ENCODE data around the gene PHACTR3. TPM values are rescaled to one million over a fixed set of nuclear protein-coding genes. Genes with fewer than 3 reads are reported as not detected.
"Not testable (repeated sequence)": the region's sequence is repeated elsewhere in the genome, so short reads cannot be mapped to it uniquely, and the experiment has no call there.

The PHACTR3 gene
- total and polyA plus RNA-seq, 7 experiments from 2014 or later, result 0.49 TPM; not detected in 6

DNA sequence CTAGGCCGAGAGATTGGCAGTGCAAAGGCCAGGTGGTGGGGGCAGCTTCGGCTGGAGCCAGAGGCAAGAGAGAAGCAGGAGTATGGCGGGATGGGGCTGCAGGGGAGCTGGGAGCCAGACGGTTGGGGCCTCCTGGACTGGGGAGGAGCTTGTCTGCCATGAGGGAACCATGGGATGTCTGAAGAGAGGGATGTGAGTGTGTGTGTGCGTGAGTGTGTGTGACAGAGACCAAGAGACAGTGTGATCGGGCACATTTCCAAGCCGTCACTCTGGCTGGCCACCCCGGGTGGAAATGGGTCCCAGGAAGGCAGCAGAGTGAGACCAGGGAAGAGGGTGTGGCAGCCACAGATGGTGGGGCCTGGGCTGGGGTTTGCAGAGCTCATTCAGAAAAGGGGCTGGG, 13.8 kb downstream of the PHACTR3 start:
- DNase-seq, result no peak
- no peak overlapping the region for H3K27ac ChIP-seq (ENCODE audit: low read depth, low read length)
- no peaks in the 10 kb centered on the region for H3K4me1 ChIP-seq (ENCODE audit: control insufficient read depth in 2 of 2, insufficient read depth in 2 of 2, low read length in 2 of 2)
- Mint-ChIP-seq H3K36me3 (no peaks in the 10 kb centered on the region), H3K27me3 (peaks cover 2 to 38% (median 29%) of the 10 kb centered on the region in 5 donors), H3K9me3 (peaks cover 0 to 1% (median 0%) of the 10 kb centered on the region in 11 donors), H3K4me1 (no peaks in the 10 kb centered on the region), H3K4me3 (no peak overlapping the region), H3K27ac (no peak overlapping the region)
- ATAC-seq, result no peak
- intact Hi-C loops (cut with micrococcal nuclease), result no loop called here
- no peak overlapping the region for H3K4me3 ChIP-seq (ENCODE audit: low read length)
- ChIA-PET CTCF (interaction anchor here (0.7 kb wide), 1 partner anchor 112 kb away, joined by 3 read pairs; no protein-coding TSS in a partner anchor), POLR2A (no interaction called here)
- no peaks in the 10 kb centered on the region for H3K36me3 ChIP-seq (ENCODE audit: control insufficient read depth in 2 of 3, insufficient read depth in 3 of 3, low read length in 3 of 3)
- no peaks in the 10 kb centered on the region for H3K27me3 ChIP-seq (ENCODE audit: control insufficient read depth in 2 of 2, insufficient read depth in 2 of 2, low read length in 2 of 2)
- no peaks in the 10 kb centered on the region for H3K9me3 ChIP-seq (ENCODE audit: control insufficient read depth in 2 of 3, low read length in 3 of 3)

GRCh38 chr20:59618585-59618984, 14.2 kb downstream of the PHACTR3 start:
- H3K36me3 Mint-ChIP-seq; H3K9me3 Mint-ChIP-seq; H3K4me3 Mint-ChIP-seq; H3K4me1 ChIP-seq (ENCODE audit: control insufficient read depth in 2 of 2, insufficient read depth in 2 of 2, low read length in 2 of 2); POLR2A ChIA-PET; DNase-seq; H3K4me3 ChIP-seq (ENCODE audit: low read length); intact Hi-C loops (cut with micrococcal nuclease); ATAC-seq; H3K27me3 ChIP-seq (ENCODE audit: control insufficient read depth in 2 of 2, insufficient read depth in 2 of 2, low read length in 2 of 2); H3K27ac ChIP-seq (ENCODE audit: low read depth, low read length); H3K9me3 ChIP-seq (ENCODE audit: control insufficient read depth in 2 of 3, low read length in 3 of 3); H3K27ac Mint-ChIP-seq; H3K4me1 Mint-ChIP-seq; H3K36me3 ChIP-seq (ENCODE audit: control insufficient read depth in 2 of 3, insufficient read depth in 3 of 3, low read length in 3 of 3): not testable (repeated sequence)
- peaks cover 2 to 38% (median 29%) of the 10 kb centered on the region in 5 donors for H3K27me3 Mint-ChIP-seq
- CTCF ChIA-PET, result interaction anchor here (0.7 kb wide), 1 partner anchor 112 kb away, joined by 3 read pairs; no protein-coding TSS in a partner anchor

- no peak overlapping the region for H3K27ac Mint-ChIP-seq
- no peaks in the 10 kb centered on the region for H3K27me3 ChIP-seq (ENCODE audit: control insufficient read depth in 2 of 2, insufficient read depth in 2 of 2, low read length in 2 of 2)
- POLR2A ChIA-PET, result no interaction called here
- peaks cover 0 to 1% (median 0%) of the 10 kb centered on the region in 11 donors for H3K9me3 Mint-ChIP-seq
- CTCF ChIA-PET, result no interaction called here
- peaks cover 2 to 43% (median 29%) of the 10 kb centered on the region in 5 donors for H3K27me3 Mint-ChIP-seq
- ATAC-seq (no peak), DNase-seq (no peak)
- H3K4me1 ChIP-seq (ENCODE audit: control insufficient read depth in 2 of 2, insufficient read depth in 2 of 2, low read length in 2 of 2), result no peaks in the 10 kb centered on the region
- no peak overlapping the region for H3K27ac ChIP-seq (ENCODE audit: low read depth, low read length)
- no peaks in the 10 kb centered on the region for H3K9me3 ChIP-seq (ENCODE audit: control insufficient read depth in 2 of 3, low read length in 3 of 3)
- intact Hi-C loops (cut with micrococcal nuclease), result no loop called here
- H3K4me3 Mint-ChIP-seq, result no peak overlapping the region
- no peaks in the 10 kb centered on the region for H3K36me3 ChIP-seq (ENCODE audit: control insufficient read depth in 2 of 3, insufficient read depth in 3 of 3, low read length in 3 of 3)
- H3K4me3 ChIP-seq (ENCODE audit: low read length), result no peak overlapping the region
- H3K4me1 Mint-ChIP-seq, result no peaks in the 10 kb centered on the region
- no peaks in the 10 kb centered on the region for H3K36me3 Mint-ChIP-seq
Observed at GRCh38 chr20:59620860-59621505, 16.6 kb downstream of the PHACTR3 start.

GRCh38 chr20:59622496-59622895, 18.2 kb downstream of the PHACTR3 start:
- DNase-seq (no peak), ATAC-seq (no peak)
- H3K9me3 ChIP-seq (ENCODE audit: control insufficient read depth in 2 of 3, low read length in 3 of 3), result no peaks in the 10 kb centered on the region
- ChIA-PET CTCF (no interaction called here), POLR2A (no interaction called here)
- H3K4me3 ChIP-seq (ENCODE audit: low read length), result no peak overlapping the region
- no peaks in the 10 kb centered on the region for H3K27me3 ChIP-seq (ENCODE audit: control insufficient read depth in 2 of 2, insufficient read depth in 2 of 2, low read length in 2 of 2)
- H3K4me1 Mint-ChIP-seq, result no peaks in the 10 kb centered on the region
- peaks cover under 1 to 42% (median 17%) of the 10 kb centered on the region in 5 donors for H3K27me3 Mint-ChIP-seq
- H3K27ac Mint-ChIP-seq, result no peak overlapping the region
- no peaks in the 10 kb centered on the region for H3K36me3 Mint-ChIP-seq
- H3K36me3 ChIP-seq (ENCODE audit: control insufficient read depth in 2 of 3, insufficient read depth in 3 of 3, low read length in 3 of 3), result no peaks in the 10 kb centered on the region
- no peak overlapping the region for H3K27ac ChIP-seq (ENCODE audit: low read depth, low read length)
- no peaks in the 10 kb centered on the region for H3K4me1 ChIP-seq (ENCODE audit: control insufficient read depth in 2 of 2, insufficient read depth in 2 of 2, low read length in 2 of 2)
- peaks cover 0 to 5% (median 0%) of the 10 kb centered on the region in 11 donors for H3K9me3 Mint-ChIP-seq
- intact Hi-C loops (cut with micrococcal nuclease), result no loop called here
- H3K4me3 Mint-ChIP-seq, result no peak overlapping the region

- Histone ChIP-seq H3K27ac (ENCODE audit: low read depth, low read length) (no peak overlapping the region), H3K4me3 (ENCODE audit: low read length) (no peak overlapping the region), H3K4me1 (ENCODE audit: control insufficient read depth in 2 of 2, insufficient read depth in 2 of 2, low read length in 2 of 2) (no peaks in the 10 kb centered on the region), H3K36me3 (ENCODE audit: control insufficient read depth in 2 of 3, insufficient read depth in 3 of 3, low read length in 3 of 3) (no peaks in the 10 kb centered on the region), H3K27me3 (ENCODE audit: control insufficient read depth in 2 of 2, insufficient read depth in 2 of 2, low read length in 2 of 2) (no peaks in the 10 kb centered on the region), H3K9me3 (ENCODE audit: control insufficient read depth in 2 of 3, low read length in 3 of 3) (no peaks in the 10 kb centered on the region)
- POLR2A ChIA-PET, result no interaction called here
- DNase-seq (no peak), ATAC-seq (no peak)
- Mint-ChIP-seq H3K27me3 (peaks cover 0 to 40% (median 18%) of the 10 kb centered on the region in 5 donors), H3K27ac (no peak overlapping the region), H3K4me3 (no peak overlapping the region), H3K9me3 (peaks cover 0 to 5% (median 0%) of the 10 kb centered on the region in 11 donors), H3K4me1 (no peaks in the 10 kb centered on the region), H3K36me3 (no peaks in the 10 kb centered on the region)
- CTCF ChIA-PET, result no interaction called here
- intact Hi-C loops (cut with micrococcal nuclease), result no loop called here
Observed at GRCh38 chr20:59623133-59623532, 18.8 kb downstream of the PHACTR3 start.

DNA sequence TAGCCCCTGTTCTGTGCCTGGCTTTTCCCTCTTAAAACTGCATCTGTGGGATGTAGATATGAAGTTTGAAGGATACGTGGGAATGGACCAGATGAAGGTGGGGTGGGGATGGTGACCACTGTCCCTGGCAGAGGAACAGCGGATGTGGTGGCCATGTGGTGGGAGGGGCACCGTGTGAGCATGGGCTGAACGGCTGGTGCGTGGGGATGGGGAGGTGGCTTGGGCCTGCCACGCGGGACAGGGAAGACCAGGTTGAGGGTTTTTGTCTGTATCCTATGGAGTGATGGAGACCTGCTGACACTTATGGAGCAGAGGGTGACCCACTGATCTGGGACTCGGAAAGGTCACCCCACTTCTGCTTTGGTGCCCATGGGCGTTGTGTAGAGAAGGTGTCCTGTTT, 19.2 kb downstream of the PHACTR3 start:
- CTCF ChIA-PET, result no interaction called here
- Mint-ChIP-seq H3K4me3 (no peak overlapping the region), H3K4me1 (no peaks in the 10 kb centered on the region), H3K27me3 (peaks cover 0 to 35% (median 14%) of the 10 kb centered on the region in 5 donors), H3K9me3 (peaks cover 0 to 5% (median 0%) of the 10 kb centered on the region in 11 donors), H3K27ac (no peak overlapping the region), H3K36me3 (no peaks in the 10 kb centered on the region)
- DNase-seq (no peak), ATAC-seq (no peak)
- no peaks in the 10 kb centered on the region for H3K36me3 ChIP-seq (ENCODE audit: control insufficient read depth in 2 of 3, insufficient read depth in 3 of 3, low read length in 3 of 3)
- H3K9me3 ChIP-seq (ENCODE audit: control insufficient read depth in 2 of 3, low read length in 3 of 3), result no peaks in the 10 kb centered on the region
- H3K27ac ChIP-seq (ENCODE audit: low read depth, low read length), result no peak overlapping the region
- H3K27me3 ChIP-seq (ENCODE audit: control insufficient read depth in 2 of 2, insufficient read depth in 2 of 2, low read length in 2 of 2), result no peaks in the 10 kb centered on the region
- POLR2A ChIA-PET, result no interaction called here
- intact Hi-C loops (cut with micrococcal nuclease), result no loop called here
- H3K4me3 ChIP-seq (ENCODE audit: low read length), result no peak overlapping the region
- no peaks in the 10 kb centered on the region for H3K4me1 ChIP-seq (ENCODE audit: control insufficient read depth in 2 of 2, insufficient read depth in 2 of 2, low read length in 2 of 2)

DNA sequence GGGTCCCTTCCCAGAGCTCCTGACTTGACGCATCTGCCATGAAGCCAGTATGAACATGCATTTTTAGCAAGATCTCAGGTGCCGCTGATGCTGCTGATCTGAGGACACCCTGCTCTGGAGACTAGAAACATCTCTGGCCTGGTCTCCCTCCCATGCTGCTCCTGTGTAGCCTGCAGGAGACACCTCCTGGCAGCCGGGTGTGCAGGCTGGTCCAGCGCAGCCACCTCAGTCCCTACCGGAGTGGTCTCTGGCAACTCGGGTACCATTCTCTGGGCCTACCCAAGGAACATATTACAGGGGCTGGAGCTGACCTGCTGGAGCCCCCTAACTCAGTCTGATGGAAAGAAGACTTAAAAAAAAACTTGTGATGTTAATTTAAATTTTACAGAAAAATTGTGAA, 20.1 kb downstream of the PHACTR3 start:
- H3K27me3 Mint-ChIP-seq, result peaks cover 0 to 30% (median 15%) of the 10 kb centered on the region in 5 donors
- CTCF ChIA-PET, result no interaction called here
- intact Hi-C loops (cut with micrococcal nuclease), result no loop called here

More for the DNA sequence above, 20.1 kb downstream of the PHACTR3 start:
- H3K27me3 ChIP-seq (ENCODE audit: control insufficient read depth in 2 of 2, insufficient read depth in 2 of 2, low read length in 2 of 2), result no peaks in the 10 kb centered on the region
- Mint-ChIP-seq H3K4me1 (no peaks in the 10 kb centered on the region), H3K27ac (no peak overlapping the region), H3K36me3 (no peaks in the 10 kb centered on the region), H3K4me3 (no peak overlapping the region), H3K9me3 (peaks cover 0 to 5% (median 0%) of the 10 kb centered on the region in 11 donors)
- H3K36me3 ChIP-seq (ENCODE audit: control insufficient read depth in 2 of 3, insufficient read depth in 3 of 3, low read length in 3 of 3), result no peaks in the 10 kb centered on the region
- ATAC-seq, result no peak
- POLR2A ChIA-PET, result no interaction called here
- H3K4me3 ChIP-seq (ENCODE audit: low read length), result no peak overlapping the region
- DNase-seq, result no peak
- no peaks in the 10 kb centered on the region for H3K4me1 ChIP-seq (ENCODE audit: control insufficient read depth in 2 of 2, insufficient read depth in 2 of 2, low read length in 2 of 2)
- H3K27ac ChIP-seq (ENCODE audit: low read depth, low read length), result no peak overlapping the region
- H3K9me3 ChIP-seq (ENCODE audit: control insufficient read depth in 2 of 3, low read length in 3 of 3), result no peaks in the 10 kb centered on the region

Data from naive thymus-derived CD4-positive, alpha-beta T cell (primary cell).